IPS-NIHi7 (cell line): ENCODE data around the gene LARP1B.
"Not testable (repeated sequence)": the region's sequence is repeated elsewhere in the genome, so short reads cannot be mapped to it uniquely, and the experiment has no call there.

Experiments used
- DNase-seq: peaks from one replicate; pipeline ENCODE4 v3.0.0; 2012; ENCODE audit warnings: mixed read lengths; ENCODE audit errors: extremely low spot score

Gene LARP1B

GRCh38 chr4:128225148-128225547 lies 164.0 kb downstream of the LARP1B start:
- DNase-seq = no peak

GRCh38 chr4:128227991-128228571 lies 167.0 kb downstream of the LARP1B start:
- DNase-seq = no peak

GRCh38 chr4:128228845-128229795 lies 168.0 kb downstream of the LARP1B start:
- no peak for DNase-seq

GRCh38 chr4:128232719-128233118 lies 171.6 kb downstream of the LARP1B start:
- no peak for DNase-seq

GRCh38 chr4:128234836-128235235 lies 173.7 kb downstream of the LARP1B start:
- no peak for DNase-seq

GRCh38 chr4:128241019-128241418 lies 179.9 kb downstream of the LARP1B start:
- DNase-seq = no peak

GRCh38 chr4:128241425-128241913 lies 180.4 kb downstream of the LARP1B start:
- DNase-seq = no peak

- DNase-seq = no peak
Measured at GRCh38 chr4:128241981-128242380, 180.9 kb downstream of the LARP1B start.

- DNase-seq = no peak
Measured at GRCh38 chr4:128242601-128243000, 181.5 kb downstream of the LARP1B start.

GRCh38 chr4:128244379-128244778 lies 183.3 kb downstream of the LARP1B start:
- no peak for DNase-seq

GRCh38 chr4:128245391-128245790 lies 184.3 kb downstream of the LARP1B start:
- DNase-seq = not testable (repeated sequence)

GRCh38 chr4:128247906-128248305 lies 186.8 kb downstream of the LARP1B start:
- no peak for DNase-seq

GRCh38 chr4:128249787-128250668 lies 188.9 kb downstream of the LARP1B start:
- DNase-seq = no peak

GRCh38 chr4:128255906-128256305 lies 194.8 kb downstream of the LARP1B start:
- no peak for DNase-seq

GRCh38 chr4:128256539-128256938 lies 195.4 kb downstream of the LARP1B start:
- DNase-seq = no peak

- not testable (repeated sequence) for DNase-seq
Measured at GRCh38 chr4:128258166-128258565, 197.1 kb downstream of the LARP1B start.

GRCh38 chr4:128259889-128260288 lies 198.8 kb downstream of the LARP1B start:
- not testable (repeated sequence) for DNase-seq
